Activated CD8-positive, alpha-beta memory T cell treated with anti-CD3 and anti-CD28 coated beads, Interleukin-2, amount 50 U/mL, for 48 hours (primary cell): Measurements from ENCODE around the gene CTNNA3.
"Not testable (repeated sequence)": the region's sequence is repeated elsewhere in the genome, so short reads cannot be mapped to it uniquely, and the experiment has no call there.

ENCODE experiments used
- DNase-seq: peaks from one replicate; pipeline ENCODE4 v3.0.0-alpha.2; 2020

CTNNA3 gene

DNA sequence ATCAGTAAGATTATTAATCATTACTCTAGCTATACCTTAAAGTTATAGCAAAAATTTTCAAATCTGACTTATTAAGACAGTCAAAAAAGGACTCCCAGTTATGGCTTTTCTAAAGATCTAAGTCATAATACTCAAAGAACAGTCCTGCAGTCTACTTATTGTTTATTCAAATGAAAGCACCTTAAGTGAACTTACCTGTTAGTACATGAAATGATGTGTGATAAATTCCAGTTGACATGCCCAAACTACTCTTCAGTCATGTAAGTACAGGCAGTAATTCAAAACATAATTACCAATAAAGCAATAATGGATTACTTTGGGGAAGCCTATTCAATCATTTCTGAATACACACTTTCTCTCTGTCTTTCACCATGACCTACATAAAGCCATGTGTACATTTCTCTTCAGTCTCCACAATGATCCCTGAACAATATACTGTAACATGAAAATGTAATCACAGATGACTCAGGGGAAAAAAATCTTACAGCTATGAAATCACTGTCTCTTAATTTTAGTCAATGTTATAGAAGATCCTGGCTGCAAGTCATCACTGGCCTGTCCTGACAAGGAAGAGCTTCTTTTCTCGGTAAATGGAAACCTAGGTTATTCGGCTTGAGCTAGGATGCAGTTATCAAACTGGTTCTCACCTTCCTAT is 1190.9 kb downstream of the CTNNA3 start:
- no peak for DNase-seq

DNA sequence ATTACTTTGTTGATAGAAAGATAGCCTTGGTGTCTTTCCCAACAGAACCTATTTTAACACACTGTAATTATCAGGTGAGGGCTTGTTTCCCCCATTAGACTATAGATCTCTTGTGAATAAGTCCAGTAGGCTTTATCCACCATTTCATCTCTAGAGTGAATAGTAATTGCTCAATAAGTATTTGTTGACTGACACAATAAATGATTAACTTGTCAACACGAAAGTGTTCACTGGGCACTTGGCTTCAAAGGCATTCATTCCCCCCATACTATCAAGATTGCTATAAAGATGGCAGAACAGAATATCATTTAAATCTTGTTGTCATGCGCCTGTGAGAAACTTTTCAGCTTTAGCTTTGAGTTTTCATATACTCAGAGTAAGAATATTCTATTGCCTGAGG is 1194.6 kb downstream of the CTNNA3 start:
- DNase-seq = no peak

DNA sequence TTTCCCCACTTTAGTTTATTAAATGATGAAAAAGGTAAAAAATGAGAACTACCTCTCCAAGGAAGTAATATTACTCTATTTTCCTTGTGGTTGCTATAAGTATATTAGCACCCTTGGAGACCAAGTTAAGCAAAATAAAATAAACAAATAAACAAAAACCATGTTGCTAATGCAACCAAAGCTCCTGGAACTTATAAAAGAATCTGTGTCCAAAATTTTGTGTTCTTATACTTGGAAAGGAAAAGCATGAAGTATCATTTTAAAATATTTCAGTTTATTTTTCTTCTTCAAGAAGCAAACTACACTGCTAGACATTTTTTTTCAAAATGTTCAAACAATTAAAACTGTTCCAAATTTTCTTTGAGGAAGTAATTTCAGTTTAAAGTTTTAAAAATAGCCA is 1212.0 kb downstream of the CTNNA3 start:
- DNase-seq = no peak

DNA sequence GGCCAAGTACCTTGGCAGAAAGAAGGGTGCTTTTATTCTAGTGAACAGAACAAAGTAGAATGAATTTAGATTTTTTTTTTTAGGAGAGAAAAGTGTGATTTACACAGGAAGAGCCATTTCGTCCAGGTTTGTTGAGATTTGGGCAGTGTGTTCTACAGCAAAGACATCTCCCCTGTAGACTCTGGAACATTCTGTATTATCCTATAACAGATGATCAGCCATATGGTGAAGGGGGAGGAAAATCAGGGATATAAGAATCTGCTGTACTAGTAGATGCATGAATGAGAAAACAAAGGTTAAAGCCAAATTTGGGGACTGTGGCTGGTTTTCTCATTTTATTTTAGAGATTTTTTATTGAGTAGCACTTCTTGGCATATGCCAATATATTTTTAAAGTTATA is 1223.8 kb downstream of the CTNNA3 start:
- no peak for DNase-seq

DNA sequence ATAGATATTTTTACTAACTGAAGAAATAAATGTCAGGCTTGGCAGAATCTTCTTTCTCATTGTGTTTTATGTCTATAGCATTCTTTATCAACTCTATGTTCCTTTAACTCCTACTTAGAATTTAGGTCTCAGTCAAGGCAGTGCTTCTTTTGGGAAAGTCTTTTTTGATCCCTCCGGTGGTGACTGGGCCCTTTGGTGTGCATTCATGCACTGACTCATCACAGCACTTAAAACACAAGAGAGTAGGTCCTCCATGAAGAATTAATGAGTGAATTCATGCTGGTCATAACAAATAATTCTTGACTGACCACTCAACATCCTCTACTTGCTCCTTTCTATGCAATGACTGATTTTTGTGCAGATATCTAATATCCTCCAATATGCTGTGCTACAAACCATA is 1229.0 kb downstream of the CTNNA3 start:
- no peak for DNase-seq

DNA sequence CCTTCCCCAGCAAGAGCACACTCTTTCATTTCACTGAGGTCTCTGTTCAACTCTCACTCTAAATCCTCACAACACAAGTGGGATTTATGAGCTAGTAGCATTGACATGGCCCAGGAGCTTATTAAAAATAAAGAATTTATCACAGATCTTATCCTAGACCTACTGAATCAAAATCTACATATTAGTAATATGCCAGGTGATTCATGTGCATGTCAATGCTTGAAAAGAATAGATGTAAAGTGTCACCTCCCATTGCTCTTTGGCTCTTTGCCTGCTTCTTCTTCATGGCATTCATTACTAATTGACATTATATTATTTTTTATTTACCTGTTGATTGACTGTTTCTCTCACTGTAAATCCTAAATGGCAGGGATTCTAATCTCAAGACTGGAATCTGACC is 1229.4 kb downstream of the CTNNA3 start:
- no peak for DNase-seq

DNA sequence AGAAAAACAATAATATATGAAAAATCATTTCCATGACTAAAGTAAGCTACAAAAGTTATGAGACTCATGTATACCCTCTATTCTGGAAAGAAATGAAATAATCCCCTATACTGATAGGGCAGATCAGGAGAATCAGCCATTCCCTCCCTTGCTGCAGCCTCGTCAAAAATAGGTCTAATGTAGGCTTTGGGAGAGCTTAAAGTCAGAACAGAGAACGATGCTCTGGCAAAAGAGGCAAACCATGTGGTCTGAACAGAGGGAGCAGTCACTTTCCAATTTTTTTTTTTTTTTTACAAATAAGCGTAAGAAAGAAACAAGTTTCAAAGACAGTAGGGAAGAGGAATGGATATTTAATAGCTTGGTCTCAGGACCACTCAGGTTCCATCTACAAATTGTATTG is 1232.4 kb downstream of the CTNNA3 start:
- DNase-seq = no peak

DNA sequence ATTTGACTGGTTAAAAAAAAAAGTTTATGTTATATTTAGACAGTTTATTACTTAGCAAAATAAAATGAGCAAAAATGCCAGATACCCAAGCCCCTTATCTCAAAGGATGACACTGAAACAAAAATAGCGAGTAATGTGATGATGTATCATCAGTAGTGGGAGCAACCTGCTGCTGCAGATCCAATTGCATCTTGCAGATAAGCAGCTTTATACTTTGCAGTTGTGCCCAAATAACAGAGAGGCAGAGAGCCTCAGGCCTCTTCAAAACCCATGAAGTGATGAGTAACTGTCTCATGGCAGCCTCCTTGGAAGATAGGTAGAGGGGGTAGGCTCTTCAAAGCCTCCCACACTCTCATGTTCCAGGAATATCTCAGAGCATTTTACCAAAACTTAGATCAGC is 1238.4 kb downstream of the CTNNA3 start:
- DNase-seq = no peak

DNA sequence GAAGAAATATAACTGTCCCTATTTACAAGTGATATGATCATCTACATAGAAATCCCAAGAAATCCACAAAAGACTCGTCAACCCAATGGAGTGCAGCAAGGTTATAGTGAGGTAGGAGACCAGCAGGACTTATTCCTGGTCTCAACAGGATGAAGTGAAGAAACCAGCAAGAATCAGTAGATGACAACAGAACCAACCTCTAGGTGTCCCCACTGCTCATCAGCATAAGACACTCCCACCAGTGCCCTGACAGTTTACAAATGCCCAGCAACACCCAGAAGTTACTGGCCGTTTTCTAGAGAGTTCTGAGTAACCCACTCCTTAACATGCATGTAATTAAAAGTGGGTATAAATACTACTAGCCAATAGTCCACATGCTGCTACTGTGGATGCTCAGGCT is 1240.7 kb downstream of the CTNNA3 start:
- no peak for DNase-seq

DNA sequence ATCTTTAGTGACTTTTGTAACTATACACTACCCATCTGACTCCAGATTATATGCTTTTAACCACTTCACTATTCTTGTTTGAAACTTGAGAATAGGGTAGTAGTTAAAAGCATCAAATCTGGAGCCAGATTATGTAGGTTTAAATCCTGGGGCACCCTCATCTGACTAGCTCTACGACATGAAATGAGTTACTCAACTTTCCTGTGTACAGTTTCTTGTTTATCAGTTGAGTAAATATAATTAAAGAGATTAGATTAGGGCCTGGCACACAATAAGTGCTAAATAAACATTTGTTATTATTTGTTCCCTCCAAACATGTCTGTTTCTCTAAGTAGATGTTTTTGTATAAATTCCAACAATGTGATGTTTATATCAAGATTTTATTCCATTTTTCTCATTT is 1255.4 kb downstream of the CTNNA3 start:
- no peak for DNase-seq

DNA sequence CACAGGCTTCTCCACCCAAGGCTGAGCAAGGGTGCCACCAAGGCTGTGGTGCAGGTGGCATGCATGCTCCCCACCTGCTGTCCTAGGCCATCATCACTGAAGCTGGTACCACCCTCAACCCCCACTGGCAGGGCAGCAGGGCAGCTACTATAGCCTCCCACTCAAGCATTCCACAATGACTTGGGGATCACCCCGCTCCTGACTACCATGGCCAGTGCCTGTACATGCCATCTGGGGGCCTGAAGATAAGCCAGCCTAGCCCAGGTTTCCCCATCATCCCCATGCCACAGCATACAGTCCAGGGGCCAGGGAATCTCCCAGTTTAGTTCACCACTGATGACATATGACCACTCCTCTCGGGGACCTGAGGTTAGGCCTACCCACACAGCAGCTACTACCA is 1281.1 kb downstream of the CTNNA3 start:
- DNase-seq = no peak

DNA sequence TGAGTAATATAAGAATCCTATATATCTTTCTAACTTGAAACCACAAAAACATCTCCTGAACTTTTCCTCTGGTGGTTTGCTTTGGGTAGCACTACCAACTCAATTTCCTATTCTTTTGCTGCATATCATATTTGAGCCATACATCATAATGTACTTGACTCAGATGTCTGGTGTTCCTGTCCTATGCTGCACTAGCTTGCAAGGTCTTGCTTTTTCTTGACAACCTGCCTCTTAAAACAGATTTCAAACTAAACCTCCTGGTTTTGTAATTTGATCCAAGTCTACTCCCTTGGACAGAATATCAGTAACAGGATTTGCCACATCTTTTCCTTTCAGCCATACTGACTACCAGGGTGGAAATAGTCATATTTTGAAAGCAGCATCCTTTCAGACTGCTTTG is 1290.4 kb downstream of the CTNNA3 start:
- DNase-seq = no peak

DNA sequence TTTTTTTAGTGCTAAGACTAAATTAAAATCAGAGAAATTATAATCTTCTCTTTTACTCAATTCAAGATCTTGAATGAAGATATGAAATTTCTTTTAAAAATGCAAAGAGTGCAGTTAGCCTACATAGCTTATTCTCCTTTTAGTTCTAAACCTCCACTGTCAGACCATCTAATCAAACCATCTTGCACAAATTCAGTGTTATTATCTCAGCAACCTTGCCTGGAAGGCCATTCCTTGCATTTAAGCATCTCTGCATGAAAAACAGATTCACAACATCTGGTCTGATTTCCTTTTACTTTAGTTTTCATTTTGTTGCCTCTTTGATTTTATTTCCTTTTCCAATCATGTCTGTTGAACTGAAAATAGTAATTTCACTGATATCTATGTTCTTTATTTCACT is 1297.3 kb downstream of the CTNNA3 start:
- no peak for DNase-seq

DNA sequence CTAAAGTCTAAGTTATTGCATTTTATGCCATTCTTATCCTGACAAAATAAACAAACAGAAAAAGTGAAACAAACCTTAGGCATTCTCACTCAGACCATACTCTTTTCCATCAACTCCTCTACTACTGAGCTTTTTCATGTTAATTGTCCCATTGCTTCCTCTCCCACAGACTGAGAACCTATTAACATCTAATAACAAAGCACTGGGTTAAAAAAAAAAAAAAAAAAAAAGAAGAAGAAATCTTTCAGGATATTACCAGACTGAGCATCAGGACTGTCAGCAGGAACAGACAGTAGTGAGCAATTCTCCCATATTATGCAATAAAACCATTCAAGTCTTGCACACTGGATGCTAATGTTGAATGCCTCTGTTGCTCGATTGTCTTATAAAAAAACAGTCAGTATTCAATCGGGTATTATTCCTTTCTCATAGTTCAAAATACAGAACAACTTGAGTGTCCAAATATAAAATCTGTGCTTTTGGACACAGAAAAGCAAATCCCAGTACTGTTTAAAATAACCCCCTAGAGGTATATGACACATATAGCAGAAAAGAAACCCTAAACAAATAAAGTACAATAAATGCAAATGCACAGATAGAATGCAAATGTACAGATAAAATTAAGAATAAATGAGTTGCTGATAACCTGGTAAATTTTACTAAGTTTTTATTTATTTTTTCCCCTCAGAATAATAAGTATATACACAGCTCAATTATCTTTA is 1301.5 kb downstream of the CTNNA3 start:
- DNase-seq = no peak

DNA sequence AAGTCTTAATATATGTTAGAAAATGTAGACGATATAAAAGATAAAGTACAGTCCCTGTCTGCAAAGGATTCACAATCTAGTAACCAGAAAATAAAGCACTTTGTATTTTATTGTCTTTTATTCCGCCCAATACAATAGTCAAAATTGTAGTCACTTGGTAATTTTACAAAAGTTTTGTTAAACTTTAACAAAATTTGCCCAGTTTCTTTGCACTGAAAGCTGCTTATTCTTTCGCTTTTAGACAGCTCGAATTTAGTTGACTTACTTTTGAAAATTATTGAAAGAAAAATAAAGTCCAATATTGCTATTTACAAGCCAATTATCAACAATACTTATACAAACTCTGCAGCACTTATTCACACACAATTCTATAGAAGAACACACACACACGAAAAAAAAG is 1305.1 kb downstream of the CTNNA3 start:
- DNase-seq = no peak

DNA sequence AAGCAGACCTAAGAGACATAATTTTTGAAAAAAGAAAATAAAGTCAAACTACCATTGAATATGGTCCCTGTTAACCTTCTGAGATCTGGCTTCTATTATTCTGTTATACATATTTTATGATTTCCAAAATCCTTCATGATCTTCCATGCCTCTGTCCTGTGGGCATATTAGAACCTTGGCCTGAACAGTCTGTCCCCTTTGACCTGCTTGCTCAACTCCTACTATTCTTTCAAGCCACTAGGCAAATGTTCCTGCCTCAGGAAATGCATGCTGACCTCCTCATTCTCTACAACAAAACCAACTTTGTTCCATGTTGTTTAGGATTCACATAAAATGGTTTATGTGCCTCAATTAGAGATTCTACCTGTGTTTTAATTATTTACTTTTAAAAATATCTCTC is 1315.0 kb downstream of the CTNNA3 start:
- DNase-seq = no peak

DNA sequence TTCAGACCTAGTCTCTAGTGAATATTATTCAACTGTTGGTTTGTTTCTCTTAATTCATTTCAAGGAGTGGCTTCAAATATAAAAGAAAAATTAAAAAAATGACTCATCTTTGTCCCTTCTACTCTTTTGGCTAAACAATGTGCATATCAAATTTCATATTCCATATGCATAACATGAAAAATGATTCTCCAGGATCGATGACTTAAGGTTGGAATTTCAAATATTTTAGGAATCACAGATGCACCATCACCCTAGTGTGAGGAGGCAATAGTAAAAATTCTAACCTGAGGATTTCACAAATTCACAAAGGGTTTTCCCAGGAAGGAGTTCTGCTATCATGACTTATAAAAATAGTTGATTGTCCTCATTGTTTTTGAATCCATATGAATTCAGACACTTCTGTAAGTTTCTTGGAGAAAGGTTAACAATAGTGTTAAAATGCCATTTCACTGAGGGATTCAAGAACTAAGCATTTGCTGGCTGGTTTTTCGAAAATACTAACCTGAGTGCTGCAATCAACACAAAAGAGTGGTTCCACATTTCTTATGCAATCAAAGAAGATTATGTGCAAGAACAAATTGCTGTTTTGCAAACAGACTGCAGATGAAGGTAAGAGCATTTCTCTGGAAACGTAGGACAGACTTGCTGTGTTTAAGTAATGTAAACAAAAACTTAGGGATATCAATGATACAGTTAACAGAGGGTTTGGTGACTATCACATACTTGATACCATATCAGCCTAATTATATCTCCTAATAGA is 1317.7 kb downstream of the CTNNA3 start:
- DNase-seq = no peak

DNA sequence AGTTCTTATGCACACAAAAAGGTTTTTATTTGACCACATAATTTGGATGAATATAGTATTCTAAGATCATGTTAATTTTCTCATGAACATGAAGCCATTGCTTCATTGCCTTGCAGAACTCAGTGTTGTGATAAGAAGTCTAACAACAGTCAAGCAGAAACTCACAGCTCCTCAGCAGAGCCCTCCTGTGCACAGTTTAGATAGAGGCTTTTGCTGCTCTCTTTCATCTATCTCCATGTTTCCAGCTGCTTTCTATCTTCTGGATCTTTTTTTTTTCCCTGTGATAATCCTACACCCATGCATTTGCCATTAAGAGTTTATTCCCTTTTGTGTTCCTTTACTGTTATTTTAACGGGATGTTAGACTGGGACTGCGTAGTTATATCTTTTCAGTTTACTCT is 1327.8 kb downstream of the CTNNA3 start:
- no peak for DNase-seq

DNA sequence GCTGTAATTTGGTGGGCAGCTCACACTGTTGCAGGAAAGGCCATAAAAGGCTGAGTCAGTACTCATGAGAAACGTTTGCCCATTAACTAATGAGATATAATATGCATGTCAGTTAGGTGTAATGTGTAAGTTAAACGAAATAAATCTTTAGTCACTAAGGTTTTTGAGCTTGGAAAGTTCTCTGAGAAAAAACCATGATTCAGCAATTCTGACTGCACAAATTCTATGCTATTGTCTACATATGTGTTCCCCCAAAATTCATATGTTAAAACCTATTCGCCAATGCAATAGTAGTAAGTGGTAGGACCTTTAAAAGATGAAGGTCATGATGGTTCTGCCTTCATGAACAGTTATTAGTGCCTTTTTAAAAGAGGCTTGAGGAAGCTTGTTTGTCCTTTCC is 1329.8 kb downstream of the CTNNA3 start:
- DNase-seq = no peak

DNA sequence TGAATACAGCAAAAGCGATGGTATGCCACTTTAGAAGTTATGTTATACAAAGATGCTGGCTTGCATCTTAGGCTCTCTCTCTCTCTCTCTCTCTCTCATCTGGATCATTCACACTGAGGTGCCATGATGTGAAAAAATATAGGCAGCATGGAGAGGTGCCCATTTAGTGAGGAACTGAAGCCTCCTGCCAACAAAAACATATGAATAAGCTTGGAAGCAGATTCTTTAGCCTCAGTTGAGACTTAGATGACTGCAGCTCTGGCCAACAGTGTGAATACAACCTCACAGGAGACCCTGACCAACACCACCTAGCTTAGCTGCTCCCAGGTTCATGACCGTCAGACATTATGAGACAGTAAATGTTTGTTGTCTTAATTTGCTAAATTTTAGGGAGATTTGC is 1330.3 kb downstream of the CTNNA3 start:
- no peak for DNase-seq

DNA sequence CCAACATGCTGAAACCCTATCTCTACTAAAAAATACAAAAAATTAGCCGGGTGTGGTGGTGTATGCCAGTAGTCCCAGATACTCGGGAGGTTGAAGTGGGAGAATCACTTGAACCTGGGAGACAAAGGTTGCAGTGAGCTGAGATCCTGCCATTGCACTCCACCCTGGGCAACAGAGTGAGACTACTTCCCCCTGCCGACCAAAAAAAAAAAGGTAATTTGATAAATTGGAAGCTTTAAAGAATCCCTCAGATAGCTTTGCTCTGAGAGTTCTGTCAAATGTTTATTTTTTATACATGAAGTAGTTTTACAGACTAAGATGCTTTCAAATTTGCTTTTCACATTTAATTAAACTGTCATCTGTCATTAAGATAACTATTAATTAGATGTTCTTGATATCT is 1333.5 kb downstream of the CTNNA3 start:
- no peak for DNase-seq

DNA sequence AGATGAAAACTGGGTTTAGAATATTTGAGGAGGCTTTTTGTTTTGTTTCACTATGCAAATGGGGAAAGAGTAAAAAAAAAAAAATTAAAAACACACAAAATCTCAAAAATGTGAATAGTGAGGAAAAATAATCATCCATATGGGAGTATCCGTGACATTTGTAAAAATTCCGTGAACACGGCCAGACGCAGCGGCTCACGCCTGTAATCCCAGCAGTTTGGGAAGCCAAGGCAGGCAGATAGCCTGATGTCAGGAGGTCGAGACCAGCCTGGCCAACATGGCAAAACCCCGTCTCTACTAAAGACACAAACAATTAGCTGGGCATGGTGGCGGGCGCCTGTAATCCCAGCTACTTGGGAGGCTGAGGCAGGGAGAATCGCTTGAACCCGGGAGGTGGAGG is 1342.2 kb downstream of the CTNNA3 start:
- DNase-seq = not testable (repeated sequence)

DNA sequence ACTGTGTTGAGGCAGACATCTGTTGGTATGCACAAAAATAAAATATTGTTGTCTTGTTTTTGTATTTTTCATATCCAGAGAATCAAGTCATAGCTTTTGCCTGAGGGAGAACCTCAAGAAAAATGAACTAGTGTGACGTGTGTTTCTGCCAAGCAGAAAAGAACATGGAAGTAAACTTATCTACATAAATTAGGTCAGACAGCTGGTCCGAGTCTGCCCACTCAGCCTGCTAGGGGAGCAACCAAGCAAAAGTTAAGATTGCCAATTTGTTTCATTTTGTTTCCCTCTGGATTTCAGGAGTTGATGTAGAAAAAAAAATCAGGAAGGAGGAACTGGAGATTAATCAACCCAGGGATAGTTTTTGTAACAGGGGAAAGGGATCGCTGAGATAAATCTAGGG is 1342.6 kb downstream of the CTNNA3 start:
- no peak for DNase-seq
